HG02938 (cell line): Measurements from ENCODE around the gene WDR45.
"Not testable (repeated sequence)": the region's sequence is repeated elsewhere in the genome, so short reads cannot be mapped to it uniquely, and the experiment has no call there.

Experiments used
- ATAC-seq: cut with Tn5 transposase; IDR thresholded peaks from one replicate; pipeline ENCODE4 v1.9.1; 2021; ENCODE audit warnings: mild to moderate bottlenecking, moderate library complexity; ENCODE audit not compliant: unreplicated experiment

The WDR45 gene

DNA sequence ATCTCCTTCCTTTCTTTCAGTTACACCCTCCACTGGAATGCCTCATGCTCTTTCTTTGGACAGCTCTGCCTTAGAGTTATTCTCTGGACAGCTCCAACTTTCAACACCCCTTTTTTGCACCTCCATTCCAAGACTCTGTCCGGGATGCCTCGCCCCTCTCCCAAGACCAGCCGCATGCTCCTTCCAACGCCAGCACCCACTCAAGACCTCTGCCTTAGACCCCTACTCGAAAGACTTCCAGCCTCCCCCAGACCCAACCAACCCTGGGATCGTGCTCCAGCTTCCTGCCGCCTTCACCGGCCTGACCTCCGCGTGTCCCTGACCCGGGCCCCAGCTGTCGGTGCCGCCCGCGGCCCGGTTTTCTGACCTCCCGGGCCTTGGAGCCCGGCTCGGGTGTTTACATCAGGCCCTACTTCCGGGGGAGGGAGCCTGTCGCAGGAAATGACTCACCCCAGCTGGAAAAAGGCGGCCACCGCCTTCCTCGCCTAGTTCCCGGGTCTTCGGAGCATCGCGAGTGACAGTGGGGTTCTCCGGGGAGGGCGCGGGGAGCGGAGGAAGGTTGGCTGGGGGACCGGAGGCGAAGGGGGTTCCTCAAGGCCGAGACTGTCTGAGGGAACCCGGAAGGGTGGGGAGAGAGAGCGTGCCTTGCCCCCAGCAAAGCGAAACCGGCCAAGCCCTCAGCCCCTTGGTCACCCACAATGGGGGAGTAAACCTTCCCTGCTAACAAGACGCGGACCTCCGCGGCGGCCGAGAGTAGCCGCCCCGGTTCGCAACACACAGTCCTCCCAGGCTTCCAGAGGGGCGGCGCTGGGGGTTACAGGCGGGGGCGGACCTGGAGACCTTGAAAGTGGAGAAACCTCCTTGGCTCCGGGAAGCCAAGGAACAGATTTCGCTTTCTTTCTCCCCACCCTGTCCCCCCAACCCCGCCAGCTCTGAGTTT lies at the start of gene WDR45:
WDR45 (minus strand) TSS at position 399 of the 940 bp plus-strand sequence. CDS start 1,792 bp downstream, outside the sequence.
- peak; percentile 81 for ATAC-seq

DNA sequence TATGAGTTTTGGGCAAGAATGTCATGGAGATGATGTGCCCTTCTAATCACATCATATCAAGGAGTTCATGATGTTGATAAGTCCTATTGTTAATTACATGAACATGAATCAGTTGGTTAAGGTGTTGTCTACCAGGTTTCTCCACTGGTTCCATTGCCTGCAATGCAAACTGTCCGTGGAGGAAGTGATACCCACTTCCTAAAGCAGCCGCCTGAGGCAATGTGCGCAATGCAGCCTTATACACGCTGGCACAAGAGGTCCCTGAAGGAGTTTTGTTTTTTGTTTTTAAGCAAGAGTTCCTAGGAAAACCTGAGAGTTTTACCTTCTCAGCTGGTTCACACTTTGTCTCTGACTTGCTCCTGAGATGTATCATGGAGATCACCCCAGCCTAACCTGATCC lies 49.7 kb upstream of the WDR45 start:
- no peak for ATAC-seq

DNA sequence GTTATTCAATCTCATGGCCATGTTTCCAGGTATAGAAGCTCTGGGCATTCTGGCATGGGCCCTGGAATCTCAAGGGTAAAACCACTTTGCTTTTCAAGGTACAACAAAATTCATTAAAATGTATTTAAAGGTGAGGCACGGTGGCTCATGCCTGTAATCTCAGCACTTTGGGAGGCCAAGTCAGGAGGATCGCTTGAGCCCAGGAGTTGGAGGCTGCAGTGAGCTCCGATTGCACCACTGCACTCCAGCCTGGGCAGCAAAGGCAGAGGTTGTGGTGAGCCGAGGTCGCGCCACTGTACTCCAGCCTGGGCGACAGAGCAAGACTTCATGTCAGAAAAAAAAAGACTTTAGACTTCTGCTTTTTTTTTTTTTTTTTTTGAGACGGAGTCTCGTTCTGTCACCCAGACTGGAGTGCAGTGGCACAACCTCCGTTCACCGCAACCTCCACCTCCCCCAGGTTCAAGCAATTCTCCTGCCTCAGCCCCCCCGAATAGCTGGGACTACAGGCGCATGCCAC lies 48.1 kb upstream of the WDR45 start:
- ATAC-seq: not testable (repeated sequence)

DNA sequence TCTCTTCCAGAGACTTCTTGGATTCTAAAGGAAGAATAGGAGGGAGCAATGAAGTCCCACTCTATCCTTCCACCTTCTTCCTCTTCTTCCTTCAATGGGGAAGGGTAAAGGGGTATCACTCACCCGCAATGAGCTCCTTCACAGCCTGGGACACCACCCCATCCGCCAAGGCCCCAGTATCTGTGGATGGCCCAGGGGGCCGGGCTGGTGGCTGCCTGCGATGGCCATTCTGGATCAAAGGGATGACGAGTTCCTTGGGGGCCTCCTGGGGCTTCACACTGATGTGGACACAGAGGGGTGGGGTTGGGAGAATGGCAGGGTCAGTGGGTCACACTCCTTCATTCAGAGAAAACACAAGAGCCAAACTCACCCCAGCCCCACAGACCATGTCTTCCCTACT lies 42.8 kb upstream of the WDR45 start:
- no peak for ATAC-seq

DNA sequence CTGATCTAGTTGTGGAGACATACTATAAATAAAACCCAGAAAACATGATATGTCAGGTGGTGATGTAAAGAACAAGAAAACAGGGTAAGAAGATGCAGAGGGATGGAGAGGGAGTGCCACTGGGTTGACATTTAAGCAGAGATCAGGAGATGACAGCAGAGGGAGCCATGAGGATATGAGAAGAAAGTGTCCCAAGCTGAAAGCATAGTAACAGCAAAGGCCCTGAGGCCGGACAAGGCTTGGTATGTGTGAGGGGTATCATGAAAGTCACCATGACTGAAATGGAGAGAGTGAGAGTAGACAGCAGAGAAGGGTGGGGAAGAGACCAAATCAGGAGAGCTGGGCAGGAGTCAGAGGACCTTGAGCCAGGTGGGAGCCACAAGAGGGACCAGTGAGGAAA lies 40.4 kb upstream of the WDR45 start:
- no peak for ATAC-seq

DNA sequence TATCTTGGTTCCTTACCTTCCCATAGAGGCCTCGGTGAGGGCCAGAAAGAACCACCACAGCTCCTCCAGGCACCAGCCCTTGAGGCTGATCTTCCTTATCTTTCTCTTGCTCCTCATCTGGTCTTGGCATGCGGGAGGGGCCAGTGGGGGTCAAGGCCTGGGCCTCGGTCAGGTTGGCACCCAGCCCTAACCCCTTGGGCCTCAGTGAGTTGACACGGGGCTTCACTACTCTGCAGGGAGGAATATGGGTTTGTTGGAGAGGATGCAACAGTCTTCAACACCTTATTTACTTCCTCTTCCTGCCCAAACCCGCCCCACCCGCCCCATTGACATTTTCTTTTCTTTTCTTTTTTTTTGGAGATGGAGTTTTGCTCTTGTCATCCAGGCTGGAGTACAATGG lies 37.9 kb upstream of the WDR45 start:
- no peak for ATAC-seq

DNA sequence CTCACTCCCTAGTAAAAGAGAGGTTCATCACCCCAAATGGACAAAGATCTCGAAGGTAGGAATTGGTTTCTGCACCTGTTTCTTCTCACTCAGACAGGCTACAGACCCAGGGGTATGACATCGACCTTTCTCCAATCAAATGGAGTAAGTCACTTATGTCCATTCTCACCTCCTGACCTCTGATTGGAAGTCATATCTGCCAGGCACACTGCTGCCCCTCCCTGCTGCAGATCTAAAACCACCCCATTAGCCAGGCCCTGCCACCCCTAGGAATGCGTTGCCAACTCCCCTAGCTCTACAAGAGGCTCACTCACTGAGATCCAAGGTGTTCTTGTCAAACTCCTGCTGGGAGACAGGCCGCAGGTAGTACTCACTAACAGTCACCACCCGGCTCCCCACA lies 37.0 kb upstream of the WDR45 start:
- no peak for ATAC-seq

DNA sequence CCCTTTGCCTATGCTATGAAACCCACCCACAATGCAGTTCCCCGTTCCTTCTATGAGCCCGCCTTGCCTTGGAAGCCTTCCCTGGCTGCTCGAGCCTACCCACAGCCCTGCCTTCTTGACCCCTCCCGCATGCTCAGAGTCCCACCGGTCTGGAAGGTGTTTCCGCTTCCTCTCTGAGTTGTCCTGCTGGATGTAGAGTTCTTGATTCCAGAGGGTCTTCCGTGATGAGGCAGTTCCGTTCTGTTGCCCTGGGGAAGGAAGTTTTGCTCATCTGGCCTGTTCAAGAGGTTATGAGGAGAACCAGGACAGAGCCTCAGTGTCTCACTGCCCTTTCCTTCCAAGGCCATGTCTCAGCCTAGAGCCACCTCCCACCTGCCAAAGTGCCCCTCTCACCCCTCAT lies 36.4 kb upstream of the WDR45 start:
- ATAC-seq: no peak

DNA sequence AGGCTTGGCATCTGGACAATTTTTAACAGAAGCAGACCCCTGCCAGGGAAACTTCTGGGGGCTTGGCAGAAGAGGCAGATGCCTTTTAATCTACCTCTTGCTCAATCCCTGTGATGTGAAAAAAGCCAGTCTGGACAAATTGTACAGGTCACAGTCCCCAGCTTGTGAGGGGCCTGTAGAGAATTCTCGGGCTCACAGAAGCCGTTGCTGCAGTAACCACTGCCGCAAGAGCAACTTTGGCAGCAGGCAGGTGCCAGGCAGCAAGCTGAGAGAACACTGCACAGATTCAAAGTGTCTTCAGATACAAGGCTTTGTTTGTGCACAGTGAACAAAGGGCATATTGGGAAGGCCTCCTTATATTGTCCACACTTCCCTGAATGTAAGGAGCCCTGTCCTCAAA lies 32.1 kb upstream of the WDR45 start:
- ATAC-seq: no peak

DNA sequence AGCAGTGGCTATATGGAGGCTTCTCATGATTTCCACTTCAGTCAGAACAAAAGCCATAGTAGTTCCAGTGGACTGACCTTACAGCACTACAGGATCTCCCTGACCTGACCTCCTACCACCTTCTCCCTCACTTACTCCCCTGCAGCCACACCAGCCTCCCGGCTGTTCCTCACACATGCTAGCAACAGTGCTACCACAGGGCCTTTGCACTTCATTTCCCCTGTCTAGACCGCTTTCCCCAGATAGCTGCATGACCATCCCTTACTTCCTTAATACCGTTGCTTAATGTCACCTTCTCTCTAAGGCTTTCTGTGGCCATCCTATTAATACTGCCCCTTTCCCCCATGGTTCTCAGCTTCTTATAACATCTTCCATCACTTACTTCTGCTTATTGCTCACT lies 30.7 kb upstream of the WDR45 start:
- ATAC-seq: no peak

DNA sequence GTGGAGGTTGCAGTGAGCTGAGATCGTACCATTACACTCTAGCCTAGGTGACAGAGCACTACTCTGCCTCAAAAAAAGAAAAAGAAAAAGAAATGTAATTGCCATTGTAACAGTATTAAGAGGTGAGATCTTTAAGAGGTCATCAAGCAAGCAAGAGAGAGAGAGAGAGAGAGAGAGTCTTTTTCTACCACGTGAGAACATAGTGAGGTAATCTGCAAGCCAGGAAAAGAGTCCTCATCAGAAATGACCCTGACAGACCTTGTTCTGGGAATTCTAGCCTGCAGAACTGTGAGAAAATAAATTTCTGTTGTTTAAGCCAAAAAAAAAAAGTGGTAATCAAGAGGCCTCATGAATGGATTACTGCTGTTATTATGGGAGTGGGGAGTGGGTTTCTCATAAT lies 29.0 kb upstream of the WDR45 start:
- no peak for ATAC-seq

DNA sequence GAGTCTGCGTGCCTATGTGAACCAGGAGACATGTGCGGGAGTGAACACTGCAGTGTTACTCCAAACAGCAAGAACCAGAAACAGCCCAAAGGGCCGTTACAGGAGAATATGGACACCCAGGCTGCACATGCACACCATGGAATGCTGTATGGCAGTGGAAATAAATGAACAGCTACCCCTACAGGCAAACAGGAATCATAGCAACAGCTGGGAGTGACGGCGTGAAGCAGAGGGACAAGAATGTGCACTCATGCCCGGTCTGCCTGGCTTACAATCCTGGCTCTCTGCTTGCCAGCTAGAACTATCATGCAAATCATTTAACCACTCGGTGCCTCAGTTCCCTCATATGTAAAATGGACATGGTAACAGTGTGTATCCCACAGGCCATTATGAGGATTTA lies 27.2 kb upstream of the WDR45 start:
- no peak for ATAC-seq

DNA sequence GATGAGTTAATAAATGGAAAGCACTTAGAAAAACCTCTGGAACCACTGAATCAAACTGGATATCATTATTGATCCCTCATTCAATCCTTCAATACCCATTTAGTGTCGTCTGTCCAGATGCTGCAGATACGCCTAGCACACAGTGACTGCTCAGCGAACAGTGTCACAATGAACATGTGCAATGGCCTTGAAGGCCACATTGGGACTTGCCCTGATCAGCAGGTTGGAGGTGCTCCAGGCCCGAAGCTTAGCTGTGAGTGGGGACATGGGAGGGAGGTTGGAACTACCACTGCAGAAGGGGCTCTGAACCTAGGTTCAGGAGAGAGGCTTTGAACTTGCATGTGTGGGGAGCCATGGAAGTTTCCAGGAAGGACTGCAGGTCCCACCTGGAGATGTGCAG lies 26.6 kb upstream of the WDR45 start:
- ATAC-seq: no peak

DNA sequence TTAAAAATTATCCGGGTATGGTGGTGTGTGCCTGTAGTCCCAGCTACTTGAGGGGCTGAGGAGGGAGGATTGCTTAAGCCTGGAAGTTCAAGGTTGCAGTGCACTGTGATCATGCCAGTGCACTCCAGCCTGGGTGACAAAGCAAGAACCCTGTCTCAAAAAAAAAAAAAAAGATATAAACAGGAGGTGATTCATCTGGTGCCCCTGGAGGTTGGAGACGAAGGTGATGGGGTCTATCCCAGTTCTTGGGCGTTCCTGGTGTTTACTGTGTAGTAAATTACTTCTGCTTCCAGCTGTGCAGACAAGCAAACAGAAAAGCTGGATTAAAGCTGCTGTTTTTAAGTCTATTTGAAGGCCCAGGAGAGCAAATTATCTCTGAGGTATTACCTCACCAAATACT lies 23.9 kb upstream of the WDR45 start:
- ATAC-seq: no peak

DNA sequence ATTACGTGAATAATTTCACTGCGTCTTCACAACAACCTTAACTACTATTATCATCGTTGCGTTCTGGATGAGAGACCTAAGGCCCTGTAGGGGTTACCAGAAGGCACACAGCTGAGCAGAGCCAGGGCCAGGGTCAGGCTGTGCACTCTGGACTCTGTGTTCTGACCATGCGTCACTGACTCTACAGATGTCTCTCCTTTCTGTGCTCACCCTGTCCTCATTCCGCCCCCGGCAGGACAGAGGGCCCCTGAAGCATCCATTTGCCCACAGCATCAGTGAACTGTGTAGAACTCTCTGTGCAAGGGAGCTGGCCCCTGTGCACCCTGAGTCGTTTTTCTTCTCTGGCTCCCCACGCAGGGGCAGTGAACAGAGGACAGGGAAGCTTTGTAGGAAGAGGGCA lies 22.5 kb upstream of the WDR45 start:
- ATAC-seq: no peak

DNA sequence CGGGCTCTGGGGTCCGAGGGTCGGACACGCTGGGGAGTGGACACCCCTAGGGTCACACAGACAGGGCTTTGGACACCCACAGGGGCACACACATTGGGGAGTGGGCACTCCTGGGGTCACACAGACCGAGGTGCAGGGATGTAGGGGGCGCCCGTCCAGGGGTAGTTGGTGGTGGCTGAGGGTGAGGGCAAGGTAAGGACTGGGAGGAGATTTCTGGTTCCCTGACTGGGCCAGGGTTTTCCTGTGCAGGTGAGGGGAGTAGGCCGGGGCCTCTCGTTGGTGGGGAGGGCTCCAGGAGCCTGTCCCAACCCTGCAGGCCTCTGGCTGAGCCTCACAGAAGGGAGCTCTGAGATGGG lies 21.9 kb upstream of the WDR45 start:
- no peak for ATAC-seq

DNA sequence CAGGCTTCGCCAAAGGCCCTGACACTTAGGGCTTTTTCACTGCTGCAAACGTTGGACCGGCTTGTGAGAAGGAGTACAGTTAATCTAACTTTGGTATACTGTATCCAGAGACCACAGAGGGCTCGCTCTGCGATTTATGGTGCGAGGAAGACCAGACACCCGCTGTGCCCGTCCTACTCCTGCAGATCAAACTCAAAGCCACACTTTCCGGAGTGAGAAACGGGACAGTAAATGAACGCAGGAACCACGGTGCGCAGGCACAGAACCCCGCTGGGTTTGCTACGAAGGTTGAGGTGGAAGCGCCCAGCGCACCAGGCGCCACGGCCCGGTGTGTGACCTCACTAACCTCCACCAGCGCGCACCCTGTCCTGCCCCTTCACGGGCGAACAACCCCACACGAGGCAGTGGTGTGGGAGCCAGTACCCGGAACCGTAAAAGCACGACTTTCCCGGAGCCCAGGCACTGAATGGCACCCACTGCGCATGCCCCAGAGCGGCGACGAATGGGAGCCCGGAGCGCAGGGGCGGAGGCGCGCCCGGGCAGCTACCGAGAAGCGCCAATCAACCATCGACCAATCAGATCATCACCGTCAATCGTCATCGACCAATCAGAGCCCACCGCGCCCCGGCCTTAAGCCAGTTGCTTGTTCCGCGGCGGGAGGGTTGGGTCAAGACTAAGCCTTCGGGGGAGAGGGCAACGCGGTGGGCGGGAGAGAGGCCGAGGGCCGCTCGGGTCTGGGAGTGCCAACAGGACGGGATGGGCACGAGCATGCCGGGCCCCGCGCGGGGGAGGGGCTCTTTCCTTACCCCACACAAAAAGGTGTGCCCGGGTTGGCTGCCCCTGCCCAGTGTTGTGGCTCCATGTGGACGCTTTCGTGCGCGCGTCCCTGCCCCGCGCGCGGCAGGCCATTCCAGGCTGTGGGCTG lies 21.3 kb upstream of the WDR45 start:
- ATAC-seq: peak; percentile 97

DNA sequence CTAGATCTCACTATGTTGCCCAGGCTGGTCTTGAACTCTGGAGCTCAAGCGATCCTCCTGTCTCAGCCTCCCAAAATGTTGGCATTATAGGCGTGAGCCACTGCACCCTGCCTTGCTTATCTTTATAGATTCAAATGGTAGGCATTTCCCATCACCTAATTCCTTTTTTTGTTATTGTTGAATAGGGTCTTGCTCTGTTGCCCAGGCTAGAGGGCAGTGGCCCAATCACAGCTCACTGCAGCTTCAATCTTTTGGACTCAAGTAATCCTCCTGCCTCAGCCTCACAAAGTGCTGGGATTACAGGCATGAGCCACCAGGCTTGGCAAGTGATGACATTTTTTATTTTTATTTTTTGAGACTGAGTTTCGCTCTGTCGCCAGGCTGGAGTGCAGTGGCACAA lies 16.7 kb upstream of the WDR45 start:
- ATAC-seq: no peak

DNA sequence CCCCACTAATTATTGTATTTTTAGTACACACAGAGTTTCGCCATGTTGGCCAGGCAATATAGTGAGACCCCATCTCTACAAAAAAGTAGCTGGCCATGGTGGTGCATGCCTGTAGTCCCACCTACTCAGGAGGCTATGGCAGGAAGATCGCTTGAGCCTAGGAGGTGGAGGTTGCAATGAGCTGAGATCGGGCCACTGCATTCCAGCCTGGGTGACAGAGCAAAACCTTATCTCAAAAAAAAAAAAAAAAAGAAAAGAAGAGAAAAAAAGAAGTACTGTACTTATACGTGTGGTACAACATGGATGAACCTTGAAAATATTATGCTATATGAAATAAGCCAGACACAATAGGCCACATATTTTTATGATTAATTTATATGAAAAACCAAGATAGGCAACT lies 9.9 kb upstream of the WDR45 start:
- no peak for ATAC-seq

DNA sequence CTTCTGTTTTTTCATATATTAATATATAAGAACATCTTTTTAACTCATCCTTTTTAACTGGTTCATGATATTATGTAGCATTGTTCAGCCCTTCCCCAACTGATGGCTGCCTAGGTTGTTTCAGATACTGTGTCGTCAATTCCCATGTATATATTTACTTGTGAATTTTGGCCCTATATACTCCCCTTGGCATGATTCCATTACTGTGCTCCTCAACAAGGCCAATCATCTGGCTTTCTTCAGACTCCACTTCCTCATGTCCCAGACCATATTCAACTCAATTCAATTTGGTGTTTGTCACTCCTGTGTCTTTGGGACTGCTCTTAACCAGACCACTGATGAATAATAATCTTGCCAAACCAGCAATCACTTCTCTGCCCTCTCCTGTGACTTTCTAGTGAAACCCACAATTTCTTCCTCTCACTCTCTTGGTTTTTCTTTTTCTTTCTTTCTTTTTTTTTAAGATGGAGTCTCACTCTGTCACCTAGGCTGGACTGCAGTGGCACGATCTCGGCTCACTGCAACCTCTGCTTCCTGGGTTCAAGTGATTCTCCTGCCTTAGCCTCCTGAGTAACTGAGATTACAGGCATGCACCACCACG lies 2.7 kb upstream of the WDR45 start:
- no peak for ATAC-seq

DNA sequence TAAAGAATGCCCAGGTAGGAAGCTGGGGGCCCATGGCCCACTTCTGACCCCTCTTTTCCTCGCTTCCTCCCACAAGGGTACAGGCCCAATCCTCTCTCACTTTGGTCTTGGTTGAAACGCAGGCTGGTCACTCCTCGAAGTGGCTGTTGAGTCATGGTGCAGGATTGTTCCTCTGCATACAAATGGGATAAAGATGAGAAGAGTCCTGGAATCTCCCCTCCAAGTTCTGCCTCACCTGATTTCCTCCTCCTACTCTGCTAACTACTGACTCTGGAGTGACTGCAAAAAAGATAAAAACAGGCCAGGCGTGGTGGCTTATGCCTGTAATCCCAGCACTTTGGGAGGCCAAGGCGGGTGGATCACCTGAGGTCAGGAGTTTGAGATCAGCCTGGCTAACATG lies 1.7 kb downstream of the WDR45 start:
- no peak for ATAC-seq
